Heart right ventricle (tissue), 16 donors: ENCODE results near the gene ODF4. TPM values are rescaled to one million over a fixed set of nuclear protein-coding genes. Genes with fewer than 3 reads are reported as not detected.

ENCODE experiments used
- ATAC-seq, 8 donors: fragments of 200-7000 bp; cut with Tn5 transposase; one replicate each; pipeline ENCODE4 v1.9.1; 2020; ENCODE audit warnings: mild to moderate bottlenecking in 8 of 8, moderate library complexity in 8 of 8, moderate number of reproducible peaks in 1 of 8
- DNase-seq, 2 donors: peaks; one replicate each; pipeline ENCODE4 v3.0.0-alpha.2; 2020
- H3K27ac ChIP-seq, 10 donors: fragments of 200-600 bp; sonication (generic) in 2 of 10; one replicate each; pipeline versions ENCODE4 v1.5.0 to v1.8.0; 2020 to 2022; ENCODE audit warnings: mild to moderate bottlenecking in 3 of 10
- H3K27me3 ChIP-seq, 7 donors: fragments of 200-600 bp; one replicate each; pipeline ENCODE4 v1.8.0; 2021 to 2022; ENCODE audit warnings: mild to moderate bottlenecking in 2 of 7
- H3K36me3 ChIP-seq, 9 donors: fragments of 200-600 bp; sonication (generic) in 1 of 9; one replicate each; pipeline versions ENCODE4 v1.5.0 to v1.8.0; 2020 to 2022; ENCODE audit warnings: mild to moderate bottlenecking in 2 of 9
- H3K4me1 ChIP-seq, 9 donors: fragments of 200-600 bp; sonication (generic) in 1 of 9; one replicate each; pipeline versions ENCODE4 v1.5.0 to v1.8.0; 2020 to 2022; ENCODE audit warnings: mild to moderate bottlenecking in 4 of 9
- H3K4me3 ChIP-seq, 10 donors: fragments of 200-600 bp; sonication (generic) in 2 of 10; one replicate each; pipeline versions ENCODE4 v1.5.0 to v1.8.0; 2020 to 2022; ENCODE audit warnings: mild to moderate bottlenecking in 7 of 10, moderate library complexity in 2 of 10
- H3K9me3 ChIP-seq, 11 donors: fragments of 200-600 bp in 10 of 11; sonication (generic) in 2 of 11; one replicate each; pipeline versions ENCODE4 v1.5.0 to v1.8.0; 2013 to 2022; ENCODE audit warnings: mild to moderate bottlenecking in 2 of 11, control low read depth in 1 of 11, moderate library complexity in 1 of 11
- CTCF ChIP-seq, 9 donors: fragments of 200-600 bp; sonication (generic) in 2 of 9; IDR thresholded peaks; one replicate each; pipeline versions ENCODE4 v1.5.0 to v1.8.0; 2021 to 2022; ENCODE audit warnings: antibody characterized with exemption in 9 of 9, mild to moderate bottlenecking in 5 of 9, moderate library complexity in 1 of 9
- WGBS, 2 donors: extraction: QIAGEN DNeasy Blood & Tissue Kit; methylation state at CpG; one replicate each; pipeline ENCODE4 v1.1.7; 2013; ENCODE audit warnings: inconsistent platforms in 1 of 2; 5-methylcytosine and 5-hydroxymethylcytosine counted together
- intact Hi-C, 10 donors: fragments of 100-400 bp; cut with DNase I; formaldehyde crosslinking; loops; one replicate each; pipeline versions ENCODE4 v1.11.1 to v1.14.2; 2022
- long read RNA-seq, 3 donors: library from polyadenylated mRNA; unstranded; transcript quantifications; one replicate each; pipeline ENCODE4 v2.0.0, GENCODE V29; 2020 to 2021
- polyA plus RNA-seq, 2 donors: library from polyadenylated mRNA; stranded (reverse); fragments of 200-250 nt; gene quantifications; one replicate each; pipeline ENCODE4 v1.2.3, GENCODE V29; 2013
- total RNA-seq, 10 donors: library from RNA; stranded (reverse); fragmentation: NEBNext Ultra II Directional in 3 of 10; extraction: Animal tissue kit (Norgen Biotek cat#: 25700) in 3 of 10; gene quantifications; one replicate each; pipeline versions ENCODE4 v1.2.1 to v1.2.4, GENCODE V29; 2021 to 2023
- donor health status: Arrhythmogenic right ventricular cardiomyopathy.
- donor health status: ischemic (EF 13 %, LVEDD 7.1; RV severe dilation, severe dysfunction).
- donor health status: healthy with polysubstance abuse.
- donor health status: DM: no; HTN: yes; CAD: no.
- donor health status: DM: no; HTN: no; CAD: no.
- donor health status: ischemic (EF 25% LVEDD 6.9; RV normal size, moderate dysfunction).
- donor health status: ischemic (EF 25% LVEDD 5.7; RV mildly dilated, moderate dysfunction).
- donor health status: healthy.
- donor health status: DM: yes; HTN: yes; CAD: no.
- donor health status: Ischemic cardiomyopathy.
- donor health status: ischemic (EF 35%, LVEDD 5.7; RV mildly dilated, moderate dysfunction).
- donor health status: nonischemic (EF 11% LVEDD 7.7; RV severe dilation, severe dysfunction).
- donor health status: DM: yes; HTN: yes; CAD: no.
- donor health status: PGD.
- donor health status: ischemic (EF 29% LVEDD 5.4; RV normal size, mild dysfunction).
- donor health status: nonischemic (EF 23%, LVEDD 6.1; RV moderate dilation, normal function).

The ODF4 gene, protein sequence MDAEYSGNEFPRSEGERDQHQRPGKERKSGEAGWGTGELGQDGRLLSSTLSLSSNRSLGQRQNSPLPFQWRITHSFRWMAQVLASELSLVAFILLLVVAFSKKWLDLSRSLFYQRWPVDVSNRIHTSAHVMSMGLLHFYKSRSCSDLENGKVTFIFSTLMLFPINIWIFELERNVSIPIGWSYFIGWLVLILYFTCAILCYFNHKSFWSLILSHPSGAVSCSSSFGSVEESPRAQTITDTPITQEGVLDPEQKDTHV
- not detected for total RNA-seq
- not detected for polyA plus RNA-seq
- long read RNA-seq, donor 1: 0 reads
- long read RNA-seq, donor 2: 0 reads
- long read RNA-seq, donor 3: 0 reads

GRCh38 chr17:8339540-8339939, at the start of gene ODF4:
TSS of gene ODF4 (plus strand) at chr17:8339840. CDS start at chr17:8340052, 212 bp downstream.
- WGBS, 2 donors: 88 to 92% methylated on average over 2 of the region's 2 CpGs
- Histone ChIP-seq H3K36me3 (no peaks in the 10 kb centered on the region), H3K27ac (no peak within 1 kb of the TSS), H3K27me3 (no peaks in the 10 kb centered on the region), H3K4me1 (peaks cover 0 to 10% (median 0%) of the 10 kb centered on the region in 9 donors), H3K9me3 (no peaks in the 10 kb centered on the region), H3K4me3 (no peak within 1 kb of the TSS)
- no peak for TF ChIP-seq CTCF (IDR thresholded peaks at IDR 0.05)
- intact Hi-C loops: no loop called here
- no peak for ATAC-seq
- DNase-seq: no peak

- Histone ChIP-seq H3K27ac (no peak overlapping the region), H3K9me3 (no peaks in the 10 kb centered on the region), H3K36me3 (peaks cover 0 to 2% (median 0%) of the 10 kb centered on the region in 9 donors), H3K4me1 (peaks cover 16 to 34% (median 28%) of the 10 kb centered on the region in 9 donors), H3K27me3 (no peaks in the 10 kb centered on the region), H3K4me3 (peak overlapping the region in 1 of 10 donors; percentile 73)
- intact Hi-C loops: loop anchor here in 1 of 10 donors (10.0 kb wide), 2 partner anchors 65 to 95 kb away; partner anchors contain the start of gene BORCS6
- DNase-seq (no peak), ATAC-seq (no peak)
- no peak for TF ChIP-seq CTCF (IDR thresholded peaks at IDR 0.05)
- 65 to 75% methylated on average over 3 of the region's 3 CpGs for WGBS, 2 donors
Observed at GRCh38 chr17:8290043-8290442, 49.6 kb upstream of the ODF4 start.

DNA sequence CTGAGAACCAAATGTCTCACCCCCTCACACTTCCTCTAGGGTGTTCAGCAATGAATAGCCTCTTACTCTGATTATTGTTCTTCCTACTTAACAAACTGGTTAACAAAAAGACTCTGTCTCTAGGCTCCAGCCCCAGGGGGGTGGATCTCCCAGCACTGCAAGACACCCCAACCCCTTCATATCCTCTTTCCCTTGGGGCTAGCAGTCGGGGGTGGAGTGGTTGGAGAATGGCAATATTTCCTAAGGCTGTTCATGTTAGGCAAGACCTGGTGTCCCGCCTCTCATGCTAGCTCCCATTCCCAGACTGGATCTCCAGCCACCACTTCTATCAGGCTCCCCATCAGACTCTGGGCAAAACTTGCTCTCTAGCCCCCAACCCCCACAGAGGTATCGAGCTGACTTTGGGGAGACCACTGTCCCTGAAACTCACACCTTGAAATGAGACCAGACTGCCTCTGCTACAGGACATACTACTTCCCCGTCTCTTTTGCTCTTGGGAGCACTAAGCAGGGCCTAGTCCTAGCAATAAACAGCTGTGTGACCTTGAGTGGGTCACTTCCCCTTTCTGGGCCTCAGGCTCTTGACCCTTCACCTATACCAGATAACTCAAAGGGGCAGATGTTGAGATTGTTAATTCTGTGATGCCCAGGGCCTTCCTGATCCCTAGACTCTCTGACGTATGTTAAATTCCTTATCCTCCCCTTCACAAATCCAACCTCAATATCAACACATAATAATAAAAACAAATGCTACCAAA, 46.8 kb upstream of the ODF4 start:
- H3K9me3 ChIP-seq: no peaks in the 10 kb centered on the region
- H3K36me3 ChIP-seq: peaks cover 0 to 2% (median 0%) of the 10 kb centered on the region in 9 donors
- WGBS, 2 donors: 87 to 89% methylated on average over 5 of the region's 5 CpGs
- intact Hi-C loops: loop anchor here in 1 of 10 donors (10.0 kb wide), 2 partner anchors 68 to 98 kb away; partner anchors contain the start of gene BORCS6
- no peaks in the 10 kb centered on the region for H3K27me3 ChIP-seq
- no peak overlapping the region for H3K4me3 ChIP-seq
- ATAC-seq: no peak
- peak overlapping the region in 1 of 10 donors; percentile 20 for H3K27ac ChIP-seq
- no peak for TF ChIP-seq CTCF (IDR thresholded peaks at IDR 0.05)
- H3K4me1 ChIP-seq: peaks cover 16 to 40% (median 27%) of the 10 kb centered on the region in 9 donors
- DNase-seq: no peak

DNA sequence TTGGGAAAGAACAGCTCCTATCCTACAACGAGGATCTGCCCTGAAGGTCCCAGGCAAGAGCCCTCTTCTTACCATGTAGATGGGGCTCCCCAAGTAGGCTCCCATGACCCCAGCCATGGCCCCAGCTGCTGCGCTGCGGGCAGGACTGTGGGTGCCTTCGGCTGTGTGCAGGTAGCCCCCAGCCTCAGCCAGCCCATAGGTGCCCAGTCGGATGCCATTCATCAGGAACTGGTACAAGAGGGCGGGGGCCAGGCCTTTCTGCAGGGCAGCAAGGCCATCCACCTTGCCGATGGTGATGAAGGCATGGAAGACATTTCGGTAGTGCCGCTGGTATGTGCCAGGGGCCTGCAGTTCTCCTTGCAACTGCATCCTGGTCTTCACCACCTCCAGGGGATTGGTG, 45.3 kb upstream of the ODF4 start:
- 93 to 94% methylated on average over 9 of the region's 9 CpGs for WGBS, 2 donors
- no peak for DNase-seq
- H3K36me3 ChIP-seq: peaks cover 0 to 2% (median 0%) of the 10 kb centered on the region in 9 donors
- H3K27ac ChIP-seq: peak overlapping the region in 8 of 10 donors; percentile 81 to 99 (median 89)
- no peaks in the 10 kb centered on the region for H3K9me3 ChIP-seq
- ATAC-seq: no peak
- TF ChIP-seq CTCF (IDR thresholded peaks at IDR 0.05): no peak
- H3K4me1 ChIP-seq: peaks cover 10 to 32% (median 18%) of the 10 kb centered on the region in 9 donors
- intact Hi-C loops: loop anchor here in 3 of 10 donors (2.0 to 10.0 kb wide), 5 partner anchors 46 to 100 kb away; partner anchors contain the start of genes BORCS6 (in 1 of the 3), CTC1 (in 1 of the 3) and PFAS (in 1 of the 3)
- peak overlapping the region in 7 of 10 donors; percentile 10 to 87 (median 65) for H3K4me3 ChIP-seq
- no peaks in the 10 kb centered on the region for H3K27me3 ChIP-seq
